Activated gamma-delta T cell treated with anti-CD3 and anti-CD28 coated beads, Interleukin-2, amount 50 U/mL, for 16 hours (primary cell): ENCODE results near the gene ALDH5A1.
"Not testable (repeated sequence)": the region's sequence is repeated elsewhere in the genome, so short reads cannot be mapped to it uniquely, and the experiment has no call there.

Experiments used
- DNase-seq: peaks from one replicate; pipeline ENCODE4 v3.0.0-alpha.2; 2020; ENCODE audit warnings: low read depth

The ALDH5A1 gene

DNA sequence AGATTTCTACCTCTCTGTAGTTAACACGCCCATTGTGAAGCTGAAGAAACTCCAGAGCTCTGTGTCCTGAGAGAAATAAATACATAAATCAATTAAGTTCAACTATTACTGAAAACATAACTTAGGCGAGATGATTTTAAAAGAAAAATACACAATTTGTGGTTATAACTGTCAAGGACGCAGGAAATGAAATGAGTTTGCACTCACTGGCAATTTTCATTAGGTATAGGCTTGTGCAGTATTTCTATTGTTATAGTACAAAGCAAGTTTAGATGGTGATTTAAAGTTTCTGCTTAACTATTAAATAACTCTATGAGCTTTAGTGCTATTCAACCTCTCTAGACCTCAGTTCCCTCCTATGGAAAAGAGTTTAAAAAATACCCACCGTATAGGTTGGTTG lies 8.7 kb upstream of the ALDH5A1 start:
- no peak for DNase-seq

DNA sequence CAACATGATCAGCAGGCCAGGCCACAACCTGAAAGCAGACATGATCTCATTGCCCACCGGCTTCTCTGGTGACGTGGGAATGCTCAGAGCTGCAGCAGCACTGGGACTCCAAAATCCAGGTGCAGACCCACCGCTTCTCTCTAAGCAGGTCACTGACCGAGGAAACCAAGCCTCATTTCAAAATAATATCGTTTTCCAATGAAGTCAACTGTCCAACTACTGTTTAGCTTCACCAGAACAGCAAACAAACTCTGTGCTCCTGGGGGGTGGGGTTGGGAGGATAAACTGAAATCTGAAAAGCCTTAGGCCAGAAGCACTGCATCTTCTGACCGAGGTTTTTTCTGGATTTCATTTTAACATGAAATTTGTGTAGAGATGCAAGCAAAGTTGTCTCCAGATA lies 5.3 kb upstream of the ALDH5A1 start, which contains the start of gene GPLD1:
Gene GPLD1, minus strand, starts transcription at position 109 of the 400 bp plus-strand sequence. Its CDS starts 67 bp downstream, at position 42.
- DNase-seq: no peak

DNA sequence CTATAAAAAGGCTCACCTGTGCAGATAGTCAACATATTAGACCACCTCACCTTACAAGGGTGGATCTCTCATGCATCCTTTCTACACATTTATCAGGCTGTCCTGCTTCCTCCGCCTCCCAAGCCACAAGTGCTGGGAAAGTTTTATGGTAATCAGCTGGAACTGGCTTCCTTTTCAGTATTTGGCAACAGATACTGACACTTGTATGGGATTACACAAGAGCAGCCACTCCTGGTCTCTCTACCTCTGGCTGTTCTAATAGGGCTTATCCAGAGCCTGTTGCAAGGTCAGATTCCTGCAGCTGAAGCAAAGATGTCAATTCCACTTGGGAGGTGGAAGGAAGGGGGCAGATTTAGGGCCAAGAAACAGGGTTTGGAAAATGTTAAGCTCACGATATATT lies 4.9 kb upstream of the ALDH5A1 start:
- DNase-seq: no peak

DNA sequence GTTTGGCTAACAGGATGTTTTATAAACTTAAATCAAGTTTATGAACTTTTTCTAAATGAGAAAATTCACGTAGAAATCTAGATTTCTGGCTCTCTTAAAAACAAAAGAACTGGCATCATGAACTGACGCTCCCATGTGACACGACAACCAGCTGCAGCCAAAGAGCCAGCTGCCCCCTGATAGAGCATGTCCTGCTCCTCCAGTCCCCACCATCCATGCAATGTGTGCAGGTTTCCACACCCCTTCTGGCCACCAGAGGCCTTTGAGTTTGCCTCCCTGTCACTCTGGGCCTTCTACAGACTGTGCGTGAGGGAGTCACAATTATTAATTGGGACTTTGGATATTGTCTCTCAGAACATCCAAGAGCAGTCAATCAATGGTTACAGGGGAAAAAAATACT lies 3.8 kb upstream of the ALDH5A1 start:
- DNase-seq: no peak

DNA sequence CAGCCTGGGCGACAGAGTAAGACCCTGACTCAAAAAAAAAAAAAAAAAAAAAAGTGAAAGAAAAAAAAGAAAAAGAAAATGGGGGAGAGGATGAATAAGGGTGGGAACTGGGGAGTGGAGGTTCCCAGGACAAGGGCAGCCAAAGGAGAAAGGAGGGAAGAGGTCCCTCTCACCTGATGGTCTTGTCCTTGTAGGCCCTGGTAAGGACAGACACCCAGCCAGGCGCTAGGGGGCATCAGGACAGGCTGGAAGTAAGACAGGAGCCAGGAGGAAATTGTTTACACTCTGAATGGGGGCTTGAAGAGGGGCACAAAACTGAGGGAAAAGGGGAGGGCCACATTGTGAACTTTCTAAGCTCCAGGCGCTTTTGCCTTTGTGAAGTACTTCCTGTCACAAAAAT lies 2.3 kb upstream of the ALDH5A1 start:
- DNase-seq: no peak

DNA sequence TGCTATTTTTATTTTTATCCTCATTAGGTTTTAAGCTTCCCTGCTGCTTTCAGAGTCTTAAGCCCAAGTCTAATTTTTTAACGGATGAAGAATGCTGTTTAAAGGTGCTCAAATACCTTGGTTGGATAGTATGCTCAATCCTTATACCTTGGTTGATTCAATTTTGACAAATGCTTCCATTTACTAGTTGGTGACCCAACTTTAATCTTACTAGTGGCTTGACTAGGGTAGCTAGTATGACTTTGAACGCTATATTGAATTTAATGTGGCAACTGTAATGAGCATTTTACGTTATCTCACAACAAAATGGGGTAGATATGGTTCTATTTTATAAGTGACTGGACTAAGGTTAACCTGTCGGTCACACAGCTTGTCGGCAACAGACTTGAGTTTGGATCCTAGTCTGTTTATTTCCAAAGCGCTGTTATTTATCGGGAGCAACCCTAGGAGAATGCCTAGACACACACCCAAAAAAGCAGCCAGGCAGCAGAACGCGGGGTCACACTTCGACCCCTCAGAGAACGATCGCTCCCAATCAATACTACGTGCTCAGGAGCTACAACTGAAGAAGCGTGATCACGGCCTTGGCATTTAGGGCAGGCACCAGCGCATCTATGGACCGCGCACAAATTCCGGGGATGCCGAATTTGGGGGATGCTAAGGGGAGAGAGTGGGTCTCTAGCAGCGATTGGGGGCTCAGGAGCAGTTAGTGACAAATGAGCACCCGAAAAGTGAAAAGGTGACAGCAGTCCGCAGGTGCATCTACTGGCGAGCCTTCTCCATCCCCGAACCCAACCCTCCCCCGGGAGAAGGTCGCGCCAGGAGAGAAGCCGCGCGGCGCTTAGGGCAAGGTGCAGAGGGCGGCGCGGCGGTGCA lies 586 bp upstream of the ALDH5A1 start:
- DNase-seq: no peak

DNA sequence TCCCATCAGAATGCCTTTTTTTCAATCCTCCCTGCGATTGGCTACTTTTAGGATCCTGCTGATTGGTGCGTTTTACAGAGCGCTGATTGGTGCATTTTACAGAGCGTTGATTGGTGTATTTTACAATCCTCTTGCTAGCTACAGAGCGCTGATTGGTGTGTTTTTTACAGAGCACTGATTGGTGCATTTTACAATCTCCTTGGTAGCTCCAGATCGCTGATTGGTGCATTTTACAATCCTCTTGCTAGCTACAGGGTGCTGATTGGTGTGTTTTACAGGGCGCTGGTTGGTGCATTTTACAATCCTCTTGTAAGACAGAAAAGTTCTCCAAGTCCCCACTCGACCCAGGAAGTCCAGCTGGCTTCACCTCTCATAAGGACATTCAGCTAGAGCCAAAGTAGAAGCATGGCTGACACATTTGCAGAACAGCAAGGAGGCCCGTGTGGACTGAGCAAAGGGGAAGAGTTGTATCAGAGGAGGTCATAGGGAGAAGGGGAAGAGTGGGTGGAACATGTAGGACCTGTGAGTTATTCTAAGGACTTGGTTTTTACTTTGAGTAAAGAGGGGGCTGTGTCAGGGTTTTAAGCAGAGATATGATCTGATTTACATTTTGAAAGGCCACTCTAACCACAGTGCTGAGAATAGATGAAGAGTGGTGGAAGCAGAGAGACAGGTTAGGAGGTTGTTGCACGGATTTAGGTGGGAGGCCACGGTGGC lies 2.6 kb downstream of the ALDH5A1 start:
- DNase-seq: no peak

DNA sequence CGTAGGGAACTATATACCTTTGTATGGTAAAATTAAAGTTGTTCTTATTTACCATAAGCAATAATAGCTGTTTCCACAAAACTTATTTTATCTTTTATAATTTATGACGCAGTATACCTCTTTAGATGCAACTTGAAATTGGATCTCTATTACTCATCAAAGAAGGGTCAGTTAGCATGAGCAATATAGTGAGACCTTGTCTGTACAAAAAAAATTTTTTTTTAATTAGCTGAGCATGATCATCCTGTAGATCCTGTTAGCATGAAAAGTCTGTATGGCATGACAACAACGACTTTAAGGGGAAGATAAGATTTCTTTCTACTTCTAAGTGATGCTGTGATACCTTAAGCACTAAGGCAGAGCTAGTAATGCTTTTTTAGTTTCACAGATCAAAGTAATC lies 5.9 kb downstream of the ALDH5A1 start:
- DNase-seq: no peak

DNA sequence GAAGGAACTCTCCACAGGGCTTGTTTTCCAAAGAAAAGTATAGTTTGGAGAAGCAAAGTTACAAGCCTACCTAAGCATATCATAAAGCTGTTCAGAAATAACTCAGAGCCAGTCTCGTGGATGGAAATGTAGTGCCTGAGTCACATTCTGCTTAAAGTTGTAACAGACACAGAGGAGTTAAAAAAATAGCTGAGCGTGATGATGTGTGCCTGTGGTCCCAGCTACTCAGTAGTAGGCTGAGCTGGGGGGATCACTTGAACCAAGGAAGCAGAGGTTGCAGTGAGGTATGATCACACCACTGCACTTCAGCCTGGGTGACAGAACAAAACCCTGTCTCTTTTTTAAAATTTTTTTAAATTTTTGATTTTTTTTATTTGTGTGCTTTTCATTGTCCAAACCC lies 6.6 kb downstream of the ALDH5A1 start:
- DNase-seq: no peak

DNA sequence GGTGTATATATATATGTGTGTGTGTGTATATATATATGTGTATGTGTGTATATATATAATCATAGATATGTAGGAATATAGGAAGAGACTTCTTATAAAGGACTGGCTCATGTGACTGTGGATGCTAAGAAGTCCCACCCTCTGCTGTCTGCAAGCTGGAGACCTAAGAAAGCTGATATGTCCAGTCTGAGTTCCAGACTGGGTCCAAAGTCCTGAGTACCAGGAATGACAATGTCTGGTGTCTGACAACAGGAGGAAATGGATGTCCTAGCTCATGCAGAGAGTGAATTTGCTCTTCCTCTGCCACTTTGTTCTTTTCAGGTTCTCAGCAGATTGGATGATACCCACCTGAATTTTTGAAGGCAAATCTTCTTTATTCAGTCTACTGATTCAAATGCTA lies 7.1 kb downstream of the ALDH5A1 start:
- no peak for DNase-seq

DNA sequence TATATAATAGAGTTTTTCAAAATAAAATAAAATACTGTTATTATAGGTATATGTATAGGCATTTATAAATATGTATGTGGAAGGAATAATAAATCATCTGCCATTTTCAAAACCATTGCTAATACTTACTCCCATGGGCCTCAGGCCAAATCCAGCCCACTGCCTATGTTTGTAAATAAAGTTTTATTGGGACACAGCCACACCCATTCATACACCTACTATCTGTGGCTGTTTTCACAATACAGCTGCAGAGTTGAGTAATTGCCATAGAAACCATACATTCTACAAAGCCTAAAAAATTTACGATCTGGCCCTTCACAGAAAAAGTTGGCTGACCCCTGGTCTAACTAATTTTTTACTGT lies 9.5 kb downstream of the ALDH5A1 start:
- no peak for DNase-seq

DNA sequence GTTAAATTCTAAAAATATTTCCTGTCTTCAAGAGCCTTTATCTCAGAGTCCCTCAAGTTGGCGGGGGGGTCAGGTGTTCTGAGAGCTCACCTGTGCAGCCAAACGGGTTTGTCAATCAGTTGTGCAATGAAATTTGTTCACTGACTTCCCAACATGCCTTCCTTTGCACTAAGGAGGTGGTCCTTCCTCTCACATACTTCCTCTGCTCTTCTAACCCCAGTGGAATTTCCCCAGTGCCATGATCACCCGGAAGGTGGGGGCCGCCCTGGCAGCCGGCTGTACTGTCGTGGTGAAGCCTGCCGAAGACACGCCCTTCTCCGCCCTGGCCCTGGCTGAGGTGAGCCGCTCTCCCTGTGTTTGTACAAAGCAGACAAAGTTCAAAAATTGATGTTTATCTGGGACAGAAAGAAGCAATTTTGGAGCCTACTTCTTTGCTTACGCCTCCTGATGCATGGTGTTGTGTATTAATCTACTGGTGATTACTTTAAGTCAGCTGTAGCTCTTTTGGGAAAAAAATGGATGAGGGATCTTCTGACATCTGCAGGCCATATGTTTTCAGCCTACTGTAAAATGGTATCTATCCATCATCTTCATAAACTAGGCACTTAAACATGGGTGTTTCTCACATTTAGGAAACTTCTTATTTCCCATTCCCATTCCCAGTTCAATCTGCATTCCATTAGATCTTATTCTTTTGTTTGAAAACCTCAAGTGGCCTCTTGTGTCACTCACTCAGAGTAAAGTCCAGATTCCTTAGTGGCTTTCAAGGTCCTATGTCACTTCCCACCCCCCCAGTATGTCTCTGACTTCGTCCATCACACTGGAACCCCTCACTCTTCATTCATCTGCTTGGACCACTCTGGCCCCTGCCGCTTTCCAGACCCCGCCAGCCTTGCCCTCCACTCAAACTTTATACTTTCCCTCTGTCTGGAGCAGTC lies 10.1 kb downstream of the ALDH5A1 start:
- no peak for DNase-seq

DNA sequence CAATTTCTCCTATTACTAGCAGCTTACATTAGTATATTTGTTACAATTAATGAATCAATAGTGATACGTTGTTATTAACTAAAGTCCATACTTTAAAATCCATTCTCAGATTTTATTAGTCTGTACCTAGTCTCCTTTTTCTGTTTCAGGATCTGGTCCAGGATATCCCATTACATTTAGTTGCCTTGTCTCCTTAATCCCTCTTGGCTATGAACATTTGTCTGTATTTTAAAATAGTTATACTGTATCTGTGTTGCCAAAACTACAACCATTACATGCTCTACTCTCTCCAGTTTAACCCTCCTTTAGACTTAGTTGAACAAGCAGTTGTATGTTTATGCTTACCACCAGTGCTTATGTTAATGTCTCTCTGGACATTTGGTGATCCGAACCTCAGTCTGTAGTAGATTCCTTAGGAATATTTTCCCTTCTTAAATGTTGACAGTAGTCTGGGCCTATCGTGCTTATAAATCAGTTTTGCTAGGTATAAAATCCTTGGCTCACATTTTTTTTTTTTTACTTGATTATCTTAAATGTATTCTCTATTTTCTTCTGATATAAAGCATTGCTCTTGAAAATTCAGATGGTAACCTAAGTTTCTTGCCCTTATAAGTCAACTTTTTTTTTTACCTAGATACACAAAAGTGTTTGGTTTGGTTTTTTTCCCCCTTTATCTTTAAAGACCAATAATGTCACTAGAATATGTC lies 12.2 kb downstream of the ALDH5A1 start:
- no peak for DNase-seq

DNA sequence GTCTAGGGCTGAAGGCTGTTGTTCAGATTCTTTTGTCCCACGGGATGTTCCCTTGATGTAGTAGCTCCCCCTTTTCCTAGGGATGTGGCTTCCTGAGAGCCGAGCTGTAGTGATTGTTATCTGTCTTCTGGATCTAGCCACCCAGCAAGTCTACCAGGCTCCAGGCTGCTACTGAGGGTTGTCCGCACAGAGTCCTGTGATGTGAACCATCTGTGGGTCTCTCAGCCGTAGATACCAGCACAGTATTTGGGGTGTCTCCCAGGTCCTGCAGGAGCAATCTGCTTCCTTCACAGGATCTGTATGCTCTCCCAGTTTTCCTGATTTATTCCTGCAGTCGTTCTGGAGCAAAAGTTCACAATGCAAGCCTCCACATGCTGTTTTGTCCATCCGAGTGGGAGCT lies 17.2 kb downstream of the ALDH5A1 start:
- not testable (repeated sequence) for DNase-seq

DNA sequence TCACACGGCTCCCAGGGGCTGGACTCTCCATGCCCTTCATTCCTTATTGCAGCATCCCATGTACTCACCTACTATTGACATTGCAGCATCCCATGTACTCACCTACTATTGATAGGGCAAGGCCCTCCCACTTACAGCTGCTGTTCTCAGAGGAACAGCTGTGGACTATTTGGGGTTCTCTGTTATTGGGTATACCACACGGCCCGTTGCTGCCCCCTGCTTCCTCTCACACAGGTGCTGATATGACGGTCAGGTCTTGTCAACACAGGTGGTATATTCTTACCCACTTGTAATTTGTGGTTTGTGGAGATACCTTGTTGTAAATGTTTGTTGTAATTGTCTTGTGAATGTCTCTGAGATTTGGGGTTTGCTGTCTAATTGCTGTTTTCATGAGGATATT lies 18.8 kb downstream of the ALDH5A1 start:
- no peak for DNase-seq

DNA sequence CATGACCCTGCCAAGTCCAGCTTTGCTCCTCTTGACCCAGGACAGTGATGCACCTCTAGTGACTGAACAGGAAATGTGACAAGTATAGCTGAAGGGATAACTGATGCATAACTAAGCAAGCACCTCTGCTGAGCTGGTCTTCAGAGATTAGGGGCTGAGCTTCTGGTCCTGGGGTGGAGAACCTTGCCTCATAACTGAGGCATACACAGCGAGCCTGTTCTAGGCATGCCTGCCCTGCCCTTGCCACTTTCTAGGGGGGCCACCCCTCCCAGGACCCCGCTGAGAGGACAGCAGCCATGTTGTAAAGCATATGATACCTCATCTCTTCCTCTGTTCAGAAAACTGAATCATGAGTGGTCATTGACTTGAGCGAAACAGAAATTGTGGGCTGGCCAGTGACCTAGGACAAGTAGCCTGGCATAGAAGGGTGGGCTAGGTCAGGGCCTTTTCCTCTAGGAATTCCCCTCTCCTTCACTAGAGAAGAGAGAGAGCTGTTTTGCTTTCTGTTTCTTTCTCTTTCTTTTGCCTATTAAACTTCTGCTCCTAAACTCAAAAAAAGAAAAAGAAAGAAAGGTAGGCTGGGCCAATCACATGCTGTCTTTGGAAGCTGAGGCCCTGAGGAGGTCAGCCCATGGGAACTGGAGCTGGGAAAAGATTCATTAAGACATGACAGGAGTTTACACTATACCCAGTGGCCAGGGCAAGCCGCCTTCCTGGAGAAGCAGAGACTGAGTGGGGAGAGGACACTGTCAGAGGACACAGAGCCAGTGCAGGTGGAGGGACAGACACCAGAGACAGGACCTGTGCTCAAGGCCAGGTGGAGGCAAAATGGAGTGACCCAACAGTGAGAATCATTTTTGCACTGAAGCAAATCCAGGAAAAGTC lies 23.1 kb downstream of the ALDH5A1 start:
- no peak for DNase-seq

DNA sequence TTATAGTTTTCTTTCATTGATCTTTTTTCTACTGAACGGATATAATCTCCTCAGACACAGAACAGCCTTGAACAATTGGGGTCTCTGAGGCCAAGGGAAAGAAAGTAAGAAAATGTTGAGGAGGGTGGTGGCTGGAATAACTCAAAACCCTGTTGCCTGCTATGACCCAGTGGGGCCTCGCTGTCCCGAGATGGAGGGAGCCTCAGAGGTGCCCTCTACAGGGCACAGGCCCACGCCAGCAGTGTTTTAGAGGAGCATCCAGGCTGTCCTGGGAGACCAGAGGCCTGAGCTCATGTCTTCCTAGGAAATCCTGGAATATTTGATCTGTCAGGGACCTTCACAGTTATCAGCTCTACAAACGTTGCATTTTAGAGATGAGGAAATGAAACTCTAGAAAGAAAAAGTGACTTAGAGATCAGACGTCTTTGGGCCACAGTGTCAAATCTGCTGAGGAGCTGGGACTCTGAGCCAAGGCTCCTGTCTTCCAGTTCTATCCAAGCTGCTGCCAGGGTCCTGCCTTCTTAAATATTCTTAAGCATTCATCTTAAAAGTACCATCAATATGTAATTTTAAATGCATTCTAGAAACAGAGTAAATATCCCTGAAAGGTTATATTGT lies 26.3 kb downstream of the ALDH5A1 start:
- no peak for DNase-seq

DNA sequence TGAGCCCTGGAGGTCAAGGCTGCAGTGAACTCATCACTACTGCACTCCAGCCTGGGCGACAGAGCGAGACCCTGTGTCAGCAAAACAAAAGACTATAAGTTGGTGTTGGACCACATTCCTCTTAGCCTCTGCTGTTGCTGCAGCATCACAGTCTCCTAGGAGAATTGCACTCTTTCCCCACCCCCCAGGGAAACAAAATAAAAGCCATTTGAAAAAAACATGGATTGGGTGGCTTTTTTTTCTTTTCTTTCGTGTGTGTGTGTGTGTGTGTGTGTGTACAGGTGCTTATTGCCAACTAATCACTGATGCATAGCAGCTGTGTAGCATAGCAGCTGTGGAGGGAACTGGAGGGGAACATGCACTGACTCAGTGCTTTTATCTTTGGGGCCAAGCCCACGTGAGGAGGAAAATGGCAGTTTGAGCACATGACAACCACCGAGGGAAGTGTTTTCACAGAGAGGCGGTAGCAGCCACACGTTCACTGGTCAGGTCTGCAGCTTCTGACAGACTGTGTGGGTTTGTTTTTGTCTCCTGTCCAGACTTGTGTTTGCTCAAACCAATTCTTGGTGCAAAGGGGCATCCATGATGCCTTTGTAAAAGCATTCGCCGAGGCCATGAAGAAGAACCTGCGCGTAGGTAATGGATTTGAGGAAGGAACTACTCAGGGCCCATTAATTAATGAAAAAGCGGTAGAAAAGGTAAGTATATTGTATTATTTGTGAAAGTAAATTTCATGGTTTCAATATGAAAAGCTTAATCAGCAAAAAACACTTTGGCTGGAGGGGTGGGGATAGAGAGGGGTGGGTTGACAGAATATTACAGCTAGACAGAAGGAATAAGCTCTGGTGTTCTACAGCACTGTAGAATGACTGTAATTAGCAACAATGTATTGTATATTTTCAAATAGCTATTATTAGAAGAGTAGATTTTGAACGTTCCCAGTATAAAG lies 27.7 kb downstream of the ALDH5A1 start:
- DNase-seq: no peak

DNA sequence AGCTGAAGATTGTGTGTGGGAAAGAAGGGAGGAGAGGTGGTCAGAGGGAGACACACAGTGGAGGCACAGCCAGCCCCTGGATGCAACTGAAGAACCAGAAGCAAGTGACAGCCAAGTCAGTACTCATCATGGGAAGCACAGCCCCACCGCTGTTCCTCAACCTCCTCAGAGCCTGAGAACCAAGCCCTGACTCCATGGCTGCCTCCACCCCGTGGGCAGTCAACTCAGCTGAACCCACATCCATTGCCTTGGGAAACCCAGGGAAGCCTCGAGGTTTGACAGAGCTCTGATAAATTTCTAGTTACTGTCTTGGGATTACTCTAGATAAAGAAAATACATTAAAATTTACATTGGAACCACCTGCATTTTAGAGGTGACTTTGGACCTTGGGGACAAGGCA lies 29.6 kb downstream of the ALDH5A1 start:
- DNase-seq: no peak
